Upper lobe of left lung (tissue), 6 donors: ENCODE results near the gene PDE4C. TPM values are rescaled to one million over a fixed set of nuclear protein-coding genes. Genes with fewer than 3 reads are reported as not detected.

Experiments
- ATAC-seq, 2 donors: fragments of 200-7000 bp; cut with Tn5 transposase; one replicate each; pipeline ENCODE4 v1.9.1; 2022; ENCODE audit warnings: mild to moderate bottlenecking in 2 of 2, moderate library complexity in 2 of 2; ENCODE audit not compliant: low FRiP score in 2 of 2
- DNase-seq, 2 donors: peaks; one replicate each; pipeline ENCODE4 v3.0.0-alpha.2; 2019 to 2020
- H3K27ac ChIP-seq, 4 donors: fragments of 200-600 bp; sonication (generic); one replicate each; pipeline ENCODE4 v1.5.1; 2016 to 2019
- H3K27me3 ChIP-seq, 4 donors: fragments of 200-600 bp; sonication (generic); one replicate each; pipeline ENCODE4 v1.5.1; 2017 to 2019
- H3K36me3 ChIP-seq, 4 donors: fragments of 200-600 bp; sonication (generic); one replicate each; pipeline ENCODE4 v1.5.1; 2016 to 2019
- H3K4me1 ChIP-seq, 4 donors: fragments of 200-600 bp; sonication (generic); one replicate each; pipeline ENCODE4 v1.5.1; 2018 to 2019
- H3K4me3 ChIP-seq, 4 donors: fragments of 200-600 bp; sonication (generic); one replicate each; pipeline ENCODE4 v1.5.1; 2017 to 2019; ENCODE audit warnings: mild to moderate bottlenecking in 2 of 4, moderate library complexity in 1 of 4
- H3K9me3 ChIP-seq, 4 donors: fragments of 200-600 bp; sonication (generic); one replicate each; pipeline ENCODE4 v1.5.1; 2018 to 2019
- EP300 ChIP-seq, 4 donors: sonication (generic); formaldehyde crosslinking; IDR thresholded peaks; one replicate each; pipeline ENCODE4 v1.5.1; 2017; ENCODE audit warnings: antibody characterized with exemption in 4 of 4, control low read depth in 2 of 4
- POLR2A ChIP-seq, 4 donors: fragments of 450-650 bp; IDR thresholded peaks; one replicate each; pipeline ENCODE4 v1.5.1; 2016 to 2017; ENCODE audit warnings: antibody characterized with exemption in 4 of 4, mild to moderate bottlenecking in 2 of 4
- POLR2AphosphoS5 ChIP-seq, 2 donors: sonication (generic); formaldehyde crosslinking; IDR thresholded peaks; one replicate each; pipeline ENCODE4 v1.5.1; 2017; ENCODE audit warnings: antibody characterized with exemption in 2 of 2
- WGBS, 2 donors: methylation state at CpG; one replicate each; pipeline ENCODE4 v1.1.5; 2017 to 2018; 5-methylcytosine and 5-hydroxymethylcytosine counted together
- total RNA-seq, 6 donors: library from RNA; depleted of rRNA in 4 of 6; stranded (reverse); fragments of >200 nt in 4 of 6; gene quantifications; one replicate each; pipeline versions ENCODE4 v1.1.0 to v1.2.1, GENCODE V29; 2016 to 2021
- TF ChIP-seq, protein P1 (sequence below), 6 experiments: fragments of 450-650 bp in 4 of 6; fragments of 200-600 bp in 2 of 6; sonication (generic) in 2 of 6; IDR thresholded peaks; one replicate each; pipeline ENCODE4 v1.5.1; 2016 to 2019; ENCODE audit warnings: antibody characterized with exemption in 6 of 6
- donor health status: DM: no; HTN: no; CAD: no; lungs with moderate emphysema.
- donor health status: DM: no; HTN: yes; CAD: no; lungs with severe emphysema.

The PDE4C gene
- total RNA-seq, 6 donors from 2014 or later, result 6.4 to 479 (median 21.0) TPM

GRCh38 chr19:18192673-18193387 lies 33.4 kb downstream of the PDE4C start, which contains the start of gene MPV17L2:
TSS of gene MPV17L2 (plus strand) at chr19:18193218. CDS start at chr19:18193282, 64 bp downstream.
- H3K4me3 ChIP-seq, result peak within 1 kb of the TSS; percentile 62 to 95 (median 84)
- peak; percentile 96 to 99 for ATAC-seq

GRCh38 chr19:18191640-18192062 lies 34.6 kb downstream of the PDE4C start:
- TF ChIP-seq POLR2AphosphoS5 (IDR thresholded peaks at IDR 0.05) (no peak), EP300 (IDR thresholded peaks at IDR 0.05) (no peak), POLR2A (IDR thresholded peaks at IDR 0.05) (no peak)
- TF ChIP-seq, protein P1, sequence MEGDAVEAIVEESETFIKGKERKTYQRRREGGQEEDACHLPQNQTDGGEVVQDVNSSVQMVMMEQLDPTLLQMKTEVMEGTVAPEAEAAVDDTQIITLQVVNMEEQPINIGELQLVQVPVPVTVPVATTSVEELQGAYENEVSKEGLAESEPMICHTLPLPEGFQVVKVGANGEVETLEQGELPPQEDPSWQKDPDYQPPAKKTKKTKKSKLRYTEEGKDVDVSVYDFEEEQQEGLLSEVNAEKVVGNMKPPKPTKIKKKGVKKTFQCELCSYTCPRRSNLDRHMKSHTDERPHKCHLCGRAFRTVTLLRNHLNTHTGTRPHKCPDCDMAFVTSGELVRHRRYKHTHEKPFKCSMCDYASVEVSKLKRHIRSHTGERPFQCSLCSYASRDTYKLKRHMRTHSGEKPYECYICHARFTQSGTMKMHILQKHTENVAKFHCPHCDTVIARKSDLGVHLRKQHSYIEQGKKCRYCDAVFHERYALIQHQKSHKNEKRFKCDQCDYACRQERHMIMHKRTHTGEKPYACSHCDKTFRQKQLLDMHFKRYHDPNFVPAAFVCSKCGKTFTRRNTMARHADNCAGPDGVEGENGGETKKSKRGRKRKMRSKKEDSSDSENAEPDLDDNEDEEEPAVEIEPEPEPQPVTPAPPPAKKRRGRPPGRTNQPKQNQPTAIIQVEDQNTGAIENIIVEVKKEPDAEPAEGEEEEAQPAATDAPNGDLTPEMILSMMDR (IDR thresholded peaks at IDR 0.05), result no peak
- Histone ChIP-seq H3K36me3 (peaks cover 0 to 11% (median 8%) of the 10 kb centered on the region in 4 donors), H3K9me3 (no peaks in the 10 kb centered on the region), H3K4me1 (peaks cover 13 to 27% (median 20%) of the 10 kb centered on the region in 4 donors), H3K4me3 (peak overlapping the region in 3 of 4 donors; percentile 62 to 95 (median 82)), H3K27ac (peak overlapping the region; percentile 86 to 96 (median 92)), H3K27me3 (no peaks in the 10 kb centered on the region)
- 61 to 70% methylated on average over 5 of the region's 5 CpGs for WGBS, 2 donors
- no peak for ATAC-seq
- DNase-seq, result no peak

More at GRCh38 chr19:18192673-18193387, 33.4 kb downstream of the PDE4C start, which contains the start of gene MPV17L2:
- TF ChIP-seq EP300 (IDR thresholded peaks at IDR 0.05), result peak in 1 of 4 donors; percentile 15
- TF ChIP-seq POLR2AphosphoS5 (IDR thresholded peaks at IDR 0.05), result peak; percentile 89 to 94
- TF ChIP-seq, protein P1 (IDR thresholded peaks at IDR 0.05), result peak in 2 of 6 experiments; percentile 32 to 38
- TF ChIP-seq POLR2A (IDR thresholded peaks at IDR 0.05), result peak in 3 of 4 donors; percentile 80 to 85 (median 83)
- H3K27ac ChIP-seq, result peak within 1 kb of the TSS; percentile 86 to 96 (median 92)
- peak; percentile 99 for DNase-seq
- WGBS, 2 donors, result 0 to 1% methylated on average over 29 to 37 of the region's 74 CpGs
- H3K27me3 ChIP-seq, result no peaks in the 10 kb centered on the region
- peaks cover 0 to 19% (median 14%) of the 10 kb centered on the region in 4 donors for H3K36me3 ChIP-seq
- peaks cover 13 to 27% (median 20%) of the 10 kb centered on the region in 4 donors for H3K4me1 ChIP-seq
- no peaks in the 10 kb centered on the region for H3K9me3 ChIP-seq

- Histone ChIP-seq H3K4me3 (no peak overlapping the region), H3K27ac (no peak overlapping the region), H3K4me1 (peaks cover 13 to 26% (median 20%) of the 10 kb centered on the region in 4 donors), H3K27me3 (no peaks in the 10 kb centered on the region), H3K9me3 (no peaks in the 10 kb centered on the region), H3K36me3 (no peaks in the 10 kb centered on the region)
- DNase-seq (no peak), ATAC-seq (no peak)
- 91 to 98% methylated on average over 4 of the region's 4 CpGs for WGBS, 2 donors
- TF ChIP-seq POLR2A (IDR thresholded peaks at IDR 0.05) (no peak), POLR2AphosphoS5 (IDR thresholded peaks at IDR 0.05) (no peak), EP300 (IDR thresholded peaks at IDR 0.05) (no peak)
- TF ChIP-seq, protein P1 (IDR thresholded peaks at IDR 0.05), result no peak
Measured at GRCh38 chr19:18190278-18190677, 36.0 kb downstream of the PDE4C start.

DNA sequence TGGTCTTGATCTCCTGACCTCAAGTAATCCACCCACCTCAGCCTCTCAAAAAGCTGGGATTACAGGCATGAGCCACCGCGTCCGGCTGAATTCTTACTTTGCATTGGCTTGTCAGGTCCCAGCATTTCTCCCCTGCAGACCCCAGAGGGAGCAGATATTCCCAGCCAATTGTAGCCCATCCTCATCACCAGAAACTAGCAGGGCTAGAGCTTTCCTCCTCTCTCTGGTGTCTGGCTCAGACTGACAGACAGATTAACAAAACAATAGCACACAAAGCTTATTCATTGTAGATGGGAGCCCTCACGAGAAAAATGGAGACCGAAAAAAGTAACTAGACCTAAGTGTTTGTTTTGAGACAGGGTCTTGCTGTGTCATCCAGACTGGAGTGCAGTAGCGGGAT lies 40.7 kb downstream of the PDE4C start:
- ATAC-seq, result no peak
- H3K9me3 ChIP-seq, result no peaks in the 10 kb centered on the region
- WGBS, 2 donors, result 75 to 81% methylated on average over 6 of the region's 6 CpGs
- no peak overlapping the region for H3K27ac ChIP-seq
- no peak for DNase-seq
- no peaks in the 10 kb centered on the region for H3K36me3 ChIP-seq
- H3K4me1 ChIP-seq, result no peaks in the 10 kb centered on the region
- TF ChIP-seq, protein P1 (IDR thresholded peaks at IDR 0.05), result no peak
- no peak for TF ChIP-seq EP300 (IDR thresholded peaks at IDR 0.05)
- no peak for TF ChIP-seq POLR2AphosphoS5 (IDR thresholded peaks at IDR 0.05)
- TF ChIP-seq POLR2A (IDR thresholded peaks at IDR 0.05), result no peak
- H3K4me3 ChIP-seq, result no peak overlapping the region
- H3K27me3 ChIP-seq, result no peaks in the 10 kb centered on the region
